SK-N-SH (cell line): Measurements from ENCODE around the gene CMTM8. TPM values are rescaled to one million over a fixed set of nuclear protein-coding genes. Genes with fewer than 3 reads are reported as not detected.

Source experiments
- CTCF ChIA-PET: fragments of 300-600, 350-600 bp; formaldehyde crosslinking; extraction: SDS; loops from one replicate; lab custom pipeline; 2021; lab: Yijun Ruan, JAX
- POLR2A ChIA-PET: fragments of 350-600 bp; sonication (Branson Sonifier 250); formaldehyde crosslinking; extraction: SDS; loops from one replicate; lab custom pipeline; 2020; ENCODE audit warnings: antibody characterized with exemption, inconsistent platforms; lab: Yijun Ruan, JAX
- DNase-seq: peaks from one replicate; pipeline ENCODE4 v3.0.0; 2012
- H2AFZ ChIP-seq: fragments of 200-600 bp; sonication (generic); 2 replicates; pipeline ENCODE4 v1.8.1; 2016; ENCODE audit warnings: antibody characterized with exemption, mild to moderate bottlenecking, low read depth
- H3F3A ChIP-seq: fragments of 200-600 bp; sonication (generic); replicated peaks from 2 replicates; pipeline ENCODE3; 2016; ENCODE audit warnings: antibody characterized with exemption, mild to moderate bottlenecking; ENCODE audit not compliant: insufficient read depth
- H3K27ac ChIP-seq, 2 experiments: fragments of 200-500 bp in 1 of 2; fragments of 200-600 bp in 1 of 2; sonication (Bioruptor generic) in 1 of 2; sonication (generic), shearing (Covaris generic) in 1 of 2; 2 replicates each; pipeline versions ENCODE4 v1.5.1 to v1.6.1; 2014 to 2016; ENCODE audit warnings: low read depth in 2 of 2, inconsistent platforms in 1 of 2, low read length in 1 of 2, mild to moderate bottlenecking in 1 of 2, mixed read lengths in 1 of 2
- H3K27me3 ChIP-seq: fragments of 200-600 bp; sonication (generic), shearing (Covaris generic); 2 replicates; pipeline ENCODE4 v1.6.1; 2016; ENCODE audit warnings: mixed run types; ENCODE audit not compliant: insufficient read depth
- H3K36me3 ChIP-seq, 2 experiments: fragments of 200-500 bp in 1 of 2; fragments of 200-600 bp in 1 of 2; sonication (Bioruptor generic) in 1 of 2; sonication (generic) in 1 of 2; replicated peaks in 1 of 2; 2 replicates each; pipeline versions ENCODE3 to v1.5.1; 2014 to 2016; ENCODE audit warnings: low read length in 1 of 2, mild to moderate bottlenecking in 1 of 2; ENCODE audit not compliant: insufficient read depth in 2 of 2, control insufficient read depth in 1 of 2
- H3K4me1 ChIP-seq, 2 experiments: fragments of 200-500 bp in 1 of 2; fragments of 200-600 bp in 1 of 2; sonication (Bioruptor generic) in 1 of 2; sonication (generic), shearing (Covaris generic) in 1 of 2; 2 replicates each; pipeline versions ENCODE4 v1.5.1 to v1.6.1; 2014 to 2016; ENCODE audit warnings: low read depth in 1 of 2, low read length in 1 of 2, mixed run types in 1 of 2; ENCODE audit not compliant: insufficient read depth in 2 of 2, control insufficient read depth in 1 of 2
- H3K4me2 ChIP-seq: fragments of 200-600 bp; sonication (generic), shearing (Covaris generic); 2 replicates; pipeline ENCODE4 v1.6.1; 2017; ENCODE audit warnings: mixed run types
- H3K4me3 ChIP-seq, 2 experiments: fragments of 200-500 bp in 1 of 2; fragments of 200-600 bp in 1 of 2; sonication (Bioruptor generic) in 1 of 2; sonication (generic), shearing (Covaris generic) in 1 of 2; 2 replicates each; pipeline versions ENCODE4 v1.5.1 to v1.8.1; 2014 to 2016; ENCODE audit warnings: low read depth in 2 of 2, inconsistent platforms in 1 of 2, low read length in 1 of 2, mild to moderate bottlenecking in 1 of 2, mixed read lengths in 1 of 2, moderate library complexity in 1 of 2
- H3K79me2 ChIP-seq: fragments of 200-600 bp; sonication (generic); 2 replicates; pipeline ENCODE4 v1.8.1; 2017; ENCODE audit warnings: mild to moderate bottlenecking; ENCODE audit not compliant: insufficient read depth
- H3K9ac ChIP-seq: fragments of 200-600 bp; sonication (generic); 2 replicates; pipeline ENCODE4 v1.6.1; 2017; ENCODE audit warnings: mixed run types
- H3K9me2 ChIP-seq: fragments of 200-600 bp; sonication (generic); 2 replicates; pipeline ENCODE4 v1.6.1; 2017; ENCODE audit warnings: mixed run types
- H3K9me3 ChIP-seq: fragments of 200-600 bp; sonication (generic); 2 replicates; pipeline ENCODE4 v1.6.1; 2017; ENCODE audit warnings: mixed run types, mild to moderate bottlenecking, moderate library complexity
- H4K20me1 ChIP-seq: fragments of 200-600 bp; sonication (generic); 2 replicates; pipeline ENCODE4 v1.6.1; 2017; ENCODE audit warnings: mild to moderate bottlenecking, mixed run types; ENCODE audit not compliant: insufficient read depth
- CHD2 ChIP-seq: fragments of 150-350 bp; IDR thresholded peaks from 2 replicates; pipeline ENCODE4 v1.6.1; 2018; ENCODE audit warnings: low read length; ENCODE audit not compliant: partially characterized antibody
- FOSL2 ChIP-seq: IDR thresholded peaks from 2 replicates; pipeline ENCODE4 v1.4.0; 2012; ENCODE audit warnings: low read depth, mild to moderate bottlenecking, moderate library complexity, borderline replicate concordance
- FOXJ3 ChIP-seq: sonication (generic); formaldehyde crosslinking; IDR thresholded peaks from 2 replicates; pipeline ENCODE4 v1.5.1; 2020; ENCODE audit warnings: mild to moderate bottlenecking, missing genetic modification reagents
- FOXM1 ChIP-seq: IDR thresholded peaks from 2 replicates; pipeline ENCODE4 v1.4.0; 2012; ENCODE audit warnings: low read depth, mild to moderate bottlenecking
- GABPA ChIP-seq: IDR thresholded peaks from 2 replicates; pipeline ENCODE4 v1.4.0; 2012; ENCODE audit warnings: low read depth, mild to moderate bottlenecking
- NRF1 ChIP-seq: IDR thresholded peaks from 2 replicates; pipeline ENCODE4 v1.6.1; 2012; ENCODE audit warnings: low read depth, mild to moderate bottlenecking, low read length
- RFX5 ChIP-seq: IDR thresholded peaks from 2 replicates; pipeline ENCODE4 v1.6.1; 2012; ENCODE audit warnings: mild to moderate bottlenecking, improper control_type of control experiment, low read length
- TEAD4 ChIP-seq: IDR thresholded peaks from 2 replicates; pipeline ENCODE4 v1.4.0; 2012; ENCODE audit warnings: mild to moderate bottlenecking, borderline replicate concordance; ENCODE audit not compliant: insufficient read depth
- YY1 ChIP-seq: IDR thresholded peaks from 2 replicates; pipeline ENCODE4 v1.4.0; 2012; ENCODE audit warnings: low read depth, mild to moderate bottlenecking
- WGBS: methylation state at CpG from one replicate; pipeline ENCODE4 v1.1.6; 2017; ENCODE audit warnings: low lambda C conversion rate; 5-methylcytosine and 5-hydroxymethylcytosine counted together
- polyA plus RNA-seq, 3 experiments: library from polyadenylated mRNA; depleted of rRNA; stranded (reverse); fragments of >200 nt; gene quantifications; 2 replicates each; pipeline ENCODE4 v1.2.3, GENCODE V29; 2012
- TF ChIP-seq, protein P1 (sequence below): fragments of 200-600 bp; sonication (generic); IDR thresholded peaks from 2 replicates; pipeline ENCODE4 v1.6.1; 2017; ENCODE audit warnings: antibody characterized with exemption, mild to moderate bottlenecking, moderate library complexity
- TF ChIP-seq, protein P2 (sequence below): IDR thresholded peaks from 2 replicates; pipeline ENCODE4 v1.6.1; 2012; ENCODE audit warnings: mild to moderate bottlenecking, low read depth, low read length, moderate library complexity
- TF ChIP-seq, protein P3 (sequence below): IDR thresholded peaks from 2 replicates; pipeline ENCODE4 v1.4.0; 2012; ENCODE audit warnings: low read depth, borderline replicate concordance
- TF ChIP-seq, protein P4 (sequence below): IDR thresholded peaks from 2 replicates; pipeline ENCODE4 v1.4.0; 2012; ENCODE audit warnings: low read depth

Gene CMTM8
- polyA plus RNA-seq, 1 of the 3 experiments (the other 2 are of a cell fraction) = 9.7 TPM

DNA sequence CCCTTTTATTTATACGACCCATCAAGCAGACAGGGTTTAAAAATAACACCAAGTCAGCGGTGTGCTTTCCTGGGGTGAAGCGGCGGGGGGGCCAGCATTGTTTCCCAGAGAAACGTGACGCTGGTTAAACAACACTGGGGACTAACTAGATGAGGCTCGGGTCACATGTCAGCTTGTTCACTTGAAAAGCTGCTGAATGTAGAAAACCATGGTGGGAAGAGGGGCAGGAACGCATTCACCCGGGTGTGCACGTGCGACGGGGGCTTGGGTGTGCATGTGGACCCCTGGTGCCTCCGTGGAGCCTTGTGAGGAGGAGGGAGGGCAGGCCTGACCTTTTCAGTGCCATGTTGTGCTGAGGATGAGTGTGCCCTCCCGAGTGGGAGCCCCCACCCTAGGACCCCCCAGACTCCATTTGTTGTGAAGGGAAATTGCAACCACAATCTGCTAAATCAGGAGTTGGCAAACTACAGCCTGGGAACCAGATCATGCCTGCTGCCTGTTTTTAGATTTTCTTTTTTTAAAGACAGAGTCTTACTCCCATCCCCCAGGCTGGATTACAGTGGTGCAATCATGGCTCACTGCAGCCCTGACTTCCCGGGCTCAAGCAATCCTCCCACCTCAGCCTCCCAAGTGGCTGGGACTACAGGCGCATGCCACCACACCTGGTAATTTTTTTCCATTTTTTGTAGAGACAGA is 82.8 kb downstream of the CMTM8 start:
- Histone ChIP-seq H2AFZ (no peak overlapping the region), H3K4me3 (no peak overlapping the region), H3K27ac (no peak overlapping the region), H3K4me2 (no peak overlapping the region), H4K20me1 (no peaks in the 10 kb centered on the region; the same call in 1 of the 2 replicates), H3F3A (no peaks in the 10 kb centered on the region), H3K36me3 (no peaks in the 10 kb centered on the region), H3K9me3 (no peaks in the 10 kb centered on the region), H3K27me3 (no peaks in the 10 kb centered on the region), H3K9me2 (no peaks in the 10 kb centered on the region), H3K4me1 (no peaks in the 10 kb centered on the region), H3K9ac (no peak overlapping the region), H3K79me2 (no peaks in the 10 kb centered on the region)
- CTCF ChIA-PET = no interaction called here
- POLR2A ChIA-PET = interaction anchor here (0.6 kb wide), 1 partner anchor 14 kb away, joined by 3 read pairs; no protein-coding TSS in a partner anchor
- 89% methylated on average over 15 of the region's 16 CpGs for WGBS
- DNase-seq = no peak
- no peak for TF ChIP-seq FOXJ3 (CRISPR knock-in tag)

DNA sequence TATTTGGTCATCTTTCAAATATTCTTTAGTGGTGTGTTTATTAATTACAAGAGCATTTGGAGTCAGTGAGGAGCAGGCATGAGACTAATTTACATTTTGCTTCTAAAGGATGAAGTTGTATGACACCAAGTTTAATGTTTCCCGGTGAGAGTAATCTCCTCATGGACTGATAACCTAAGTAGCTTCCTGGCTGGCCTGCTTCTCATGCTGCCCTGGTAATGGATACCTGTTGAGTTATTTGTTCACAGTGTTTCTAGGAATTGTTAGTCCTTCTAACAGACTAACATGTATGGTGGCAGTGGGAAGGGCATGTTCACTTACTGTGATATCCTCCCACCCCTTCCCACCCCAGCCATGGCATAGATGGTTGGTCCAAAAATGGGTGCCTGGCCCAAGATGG is 83.8 kb downstream of the CMTM8 start:
- no peak for DNase-seq
- Histone ChIP-seq H3K27me3 (no peaks in the 10 kb centered on the region), H3K4me2 (no peak overlapping the region), H3K9ac (no peak overlapping the region), H3K4me3 (no peak overlapping the region), H3F3A (no peaks in the 10 kb centered on the region), H3K36me3 (no peaks in the 10 kb centered on the region), H3K79me2 (no peaks in the 10 kb centered on the region), H3K9me3 (no peaks in the 10 kb centered on the region), H3K27ac (no peak overlapping the region), H3K9me2 (no peaks in the 10 kb centered on the region), H2AFZ (no peak overlapping the region), H3K4me1 (no peaks in the 10 kb centered on the region), H4K20me1 (no peaks in the 10 kb centered on the region; the same call in 1 of the 2 replicates)
- POLR2A ChIA-PET = no interaction called here
- CTCF ChIA-PET = interaction anchor here (1.3 to 1.6 kb wide), 2 partner anchors 12 to 53 kb away, joined by 4 read pairs; no protein-coding TSS in a partner anchor
- 83% methylated on average over 1 of the region's 1 CpG for WGBS
- TF ChIP-seq TEAD4 (no peak), GABPA (no peak), CHD2 (no peak), FOXM1 (no peak), RFX5 (no peak), NRF1 (no peak), FOXJ3 (CRISPR knock-in tag) (no peak), YY1 (no peak), FOSL2 (no peak)
- TF ChIP-seq, protein P1, sequence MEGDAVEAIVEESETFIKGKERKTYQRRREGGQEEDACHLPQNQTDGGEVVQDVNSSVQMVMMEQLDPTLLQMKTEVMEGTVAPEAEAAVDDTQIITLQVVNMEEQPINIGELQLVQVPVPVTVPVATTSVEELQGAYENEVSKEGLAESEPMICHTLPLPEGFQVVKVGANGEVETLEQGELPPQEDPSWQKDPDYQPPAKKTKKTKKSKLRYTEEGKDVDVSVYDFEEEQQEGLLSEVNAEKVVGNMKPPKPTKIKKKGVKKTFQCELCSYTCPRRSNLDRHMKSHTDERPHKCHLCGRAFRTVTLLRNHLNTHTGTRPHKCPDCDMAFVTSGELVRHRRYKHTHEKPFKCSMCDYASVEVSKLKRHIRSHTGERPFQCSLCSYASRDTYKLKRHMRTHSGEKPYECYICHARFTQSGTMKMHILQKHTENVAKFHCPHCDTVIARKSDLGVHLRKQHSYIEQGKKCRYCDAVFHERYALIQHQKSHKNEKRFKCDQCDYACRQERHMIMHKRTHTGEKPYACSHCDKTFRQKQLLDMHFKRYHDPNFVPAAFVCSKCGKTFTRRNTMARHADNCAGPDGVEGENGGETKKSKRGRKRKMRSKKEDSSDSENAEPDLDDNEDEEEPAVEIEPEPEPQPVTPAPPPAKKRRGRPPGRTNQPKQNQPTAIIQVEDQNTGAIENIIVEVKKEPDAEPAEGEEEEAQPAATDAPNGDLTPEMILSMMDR = no peak
- TF ChIP-seq, protein P2, sequence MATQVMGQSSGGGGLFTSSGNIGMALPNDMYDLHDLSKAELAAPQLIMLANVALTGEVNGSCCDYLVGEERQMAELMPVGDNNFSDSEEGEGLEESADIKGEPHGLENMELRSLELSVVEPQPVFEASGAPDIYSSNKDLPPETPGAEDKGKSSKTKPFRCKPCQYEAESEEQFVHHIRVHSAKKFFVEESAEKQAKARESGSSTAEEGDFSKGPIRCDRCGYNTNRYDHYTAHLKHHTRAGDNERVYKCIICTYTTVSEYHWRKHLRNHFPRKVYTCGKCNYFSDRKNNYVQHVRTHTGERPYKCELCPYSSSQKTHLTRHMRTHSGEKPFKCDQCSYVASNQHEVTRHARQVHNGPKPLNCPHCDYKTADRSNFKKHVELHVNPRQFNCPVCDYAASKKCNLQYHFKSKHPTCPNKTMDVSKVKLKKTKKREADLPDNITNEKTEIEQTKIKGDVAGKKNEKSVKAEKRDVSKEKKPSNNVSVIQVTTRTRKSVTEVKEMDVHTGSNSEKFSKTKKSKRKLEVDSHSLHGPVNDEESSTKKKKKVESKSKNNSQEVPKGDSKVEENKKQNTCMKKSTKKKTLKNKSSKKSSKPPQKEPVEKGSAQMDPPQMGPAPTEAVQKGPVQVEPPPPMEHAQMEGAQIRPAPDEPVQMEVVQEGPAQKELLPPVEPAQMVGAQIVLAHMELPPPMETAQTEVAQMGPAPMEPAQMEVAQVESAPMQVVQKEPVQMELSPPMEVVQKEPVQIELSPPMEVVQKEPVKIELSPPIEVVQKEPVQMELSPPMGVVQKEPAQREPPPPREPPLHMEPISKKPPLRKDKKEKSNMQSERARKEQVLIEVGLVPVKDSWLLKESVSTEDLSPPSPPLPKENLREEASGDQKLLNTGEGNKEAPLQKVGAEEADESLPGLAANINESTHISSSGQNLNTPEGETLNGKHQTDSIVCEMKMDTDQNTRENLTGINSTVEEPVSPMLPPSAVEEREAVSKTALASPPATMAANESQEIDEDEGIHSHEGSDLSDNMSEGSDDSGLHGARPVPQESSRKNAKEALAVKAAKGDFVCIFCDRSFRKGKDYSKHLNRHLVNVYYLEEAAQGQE = no peak
- TF ChIP-seq, protein P3, sequence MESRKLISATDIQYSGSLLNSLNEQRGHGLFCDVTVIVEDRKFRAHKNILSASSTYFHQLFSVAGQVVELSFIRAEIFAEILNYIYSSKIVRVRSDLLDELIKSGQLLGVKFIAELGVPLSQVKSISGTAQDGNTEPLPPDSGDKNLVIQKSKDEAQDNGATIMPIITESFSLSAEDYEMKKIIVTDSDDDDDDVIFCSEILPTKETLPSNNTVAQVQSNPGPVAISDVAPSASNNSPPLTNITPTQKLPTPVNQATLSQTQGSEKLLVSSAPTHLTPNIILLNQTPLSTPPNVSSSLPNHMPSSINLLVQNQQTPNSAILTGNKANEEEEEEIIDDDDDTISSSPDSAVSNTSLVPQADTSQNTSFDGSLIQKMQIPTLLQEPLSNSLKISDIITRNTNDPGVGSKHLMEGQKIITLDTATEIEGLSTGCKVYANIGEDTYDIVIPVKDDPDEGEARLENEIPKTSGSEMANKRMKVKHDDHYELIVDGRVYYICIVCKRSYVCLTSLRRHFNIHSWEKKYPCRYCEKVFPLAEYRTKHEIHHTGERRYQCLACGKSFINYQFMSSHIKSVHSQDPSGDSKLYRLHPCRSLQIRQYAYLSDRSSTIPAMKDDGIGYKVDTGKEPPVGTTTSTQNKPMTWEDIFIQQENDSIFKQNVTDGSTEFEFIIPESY = no peak
- TF ChIP-seq, protein P4, sequence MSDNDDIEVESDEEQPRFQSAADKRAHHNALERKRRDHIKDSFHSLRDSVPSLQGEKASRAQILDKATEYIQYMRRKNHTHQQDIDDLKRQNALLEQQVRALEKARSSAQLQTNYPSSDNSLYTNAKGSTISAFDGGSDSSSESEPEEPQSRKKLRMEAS = no peak
